RWPE2 (cell line): Measurements from ENCODE around the gene RALB.

ENCODE experiments used
- ATAC-seq: fragments of 200-7000 bp; cut with Tn5 transposase; 3 replicates; pipeline ENCODE4 v1.9.1; 2021; ENCODE audit warnings: low read depth
- DNase-seq: peaks from one replicate; pipeline ENCODE4 v3.0.0-alpha.2; 2020; ENCODE audit warnings: low spot score
- H3K27ac ChIP-seq: fragments of 450-650 bp; 2 replicates; pipeline ENCODE4 v1.5.1; 2017; ENCODE audit warnings: mild to moderate bottlenecking; ENCODE audit not compliant: poor library complexity, severe bottlenecking
- H3K27me3 ChIP-seq: fragments of 250-450 bp; sonication (Bioruptor Pico); 2 replicates; pipeline ENCODE4 v1.5.1; 2021; ENCODE audit warnings: mild to moderate bottlenecking, moderate library complexity; ENCODE audit not compliant: insufficient read depth, poor library complexity, severe bottlenecking
- H3K36me3 ChIP-seq: fragments of 250-450 bp; sonication (Bioruptor Pico); 2 replicates; pipeline ENCODE4 v1.5.1; 2020; ENCODE audit warnings: low read depth, mild to moderate bottlenecking, moderate library complexity
- H3K4me1 ChIP-seq: fragments of 250-450 bp; sonication (Bioruptor Pico); 2 replicates; pipeline ENCODE4 v1.5.1; 2021; ENCODE audit warnings: mild to moderate bottlenecking, moderate library complexity; ENCODE audit not compliant: insufficient read depth, poor library complexity, severe bottlenecking
- H3K4me3 ChIP-seq: fragments of 250-450 bp; sonication (Bioruptor Pico); 2 replicates; pipeline ENCODE4 v1.5.1; 2021; ENCODE audit warnings: mild to moderate bottlenecking, moderate library complexity; ENCODE audit not compliant: severe bottlenecking
- H3K9me3 ChIP-seq: fragments of 250-450 bp; sonication (Bioruptor Pico); 2 replicates; pipeline ENCODE4 v1.5.1; 2021; ENCODE audit warnings: mild to moderate bottlenecking, moderate library complexity; ENCODE audit not compliant: severe bottlenecking
- TF ChIP-seq, protein P1 (sequence below): fragments of 450-650 bp; IDR thresholded peaks from one replicate; pipeline ENCODE4 v1.5.1; 2017; ENCODE audit warnings: mild to moderate bottlenecking, moderate library complexity; ENCODE audit not compliant: poor library complexity, severe bottlenecking

RALB gene

DNA sequence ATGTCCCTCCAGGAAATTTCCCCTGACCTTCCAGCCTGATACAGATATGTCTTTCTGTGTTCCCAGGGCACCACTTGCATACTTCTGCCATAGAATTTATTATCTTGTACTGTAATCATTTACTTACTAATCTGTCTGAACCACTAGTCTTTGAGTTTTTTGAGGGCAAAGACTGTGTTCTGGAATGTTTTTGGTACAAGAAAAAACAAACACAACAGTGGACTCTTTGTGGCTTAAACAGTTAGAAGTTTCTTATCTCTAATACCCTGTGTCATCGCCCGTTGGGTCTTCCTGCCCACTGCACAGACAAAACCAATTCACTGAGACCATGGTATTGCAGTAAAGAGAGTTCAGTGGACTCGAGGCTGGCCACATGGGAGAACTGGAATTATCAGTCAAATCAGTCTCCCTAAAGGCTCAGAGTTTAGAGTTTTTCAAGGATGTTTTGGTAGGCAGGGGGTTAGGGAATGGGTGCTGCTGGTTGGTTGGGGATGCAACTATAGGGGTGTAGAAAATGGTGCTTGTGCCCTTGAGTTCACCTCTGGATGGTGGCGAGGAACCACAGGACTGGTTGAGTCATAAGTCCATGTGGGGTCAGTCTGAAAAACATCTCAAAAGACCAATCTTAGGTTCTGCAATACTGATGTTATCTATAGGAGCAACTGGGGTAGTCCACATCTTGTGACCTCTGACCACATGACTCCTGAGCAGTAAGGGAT is 20.3 kb downstream of the RALB start:
- Histone ChIP-seq H3K36me3 (peaks cover 23% of the 10 kb centered on the region), H3K27me3 (no peaks in the 10 kb centered on the region), H3K4me1 (no peaks in the 10 kb centered on the region), H3K4me3 (no peak overlapping the region), H3K27ac (no peak overlapping the region), H3K9me3 (peaks cover 2% of the 10 kb centered on the region)
- TF ChIP-seq, protein P1, sequence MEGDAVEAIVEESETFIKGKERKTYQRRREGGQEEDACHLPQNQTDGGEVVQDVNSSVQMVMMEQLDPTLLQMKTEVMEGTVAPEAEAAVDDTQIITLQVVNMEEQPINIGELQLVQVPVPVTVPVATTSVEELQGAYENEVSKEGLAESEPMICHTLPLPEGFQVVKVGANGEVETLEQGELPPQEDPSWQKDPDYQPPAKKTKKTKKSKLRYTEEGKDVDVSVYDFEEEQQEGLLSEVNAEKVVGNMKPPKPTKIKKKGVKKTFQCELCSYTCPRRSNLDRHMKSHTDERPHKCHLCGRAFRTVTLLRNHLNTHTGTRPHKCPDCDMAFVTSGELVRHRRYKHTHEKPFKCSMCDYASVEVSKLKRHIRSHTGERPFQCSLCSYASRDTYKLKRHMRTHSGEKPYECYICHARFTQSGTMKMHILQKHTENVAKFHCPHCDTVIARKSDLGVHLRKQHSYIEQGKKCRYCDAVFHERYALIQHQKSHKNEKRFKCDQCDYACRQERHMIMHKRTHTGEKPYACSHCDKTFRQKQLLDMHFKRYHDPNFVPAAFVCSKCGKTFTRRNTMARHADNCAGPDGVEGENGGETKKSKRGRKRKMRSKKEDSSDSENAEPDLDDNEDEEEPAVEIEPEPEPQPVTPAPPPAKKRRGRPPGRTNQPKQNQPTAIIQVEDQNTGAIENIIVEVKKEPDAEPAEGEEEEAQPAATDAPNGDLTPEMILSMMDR = no peak
- no peak for ATAC-seq
- DNase-seq = no peak

DNA sequence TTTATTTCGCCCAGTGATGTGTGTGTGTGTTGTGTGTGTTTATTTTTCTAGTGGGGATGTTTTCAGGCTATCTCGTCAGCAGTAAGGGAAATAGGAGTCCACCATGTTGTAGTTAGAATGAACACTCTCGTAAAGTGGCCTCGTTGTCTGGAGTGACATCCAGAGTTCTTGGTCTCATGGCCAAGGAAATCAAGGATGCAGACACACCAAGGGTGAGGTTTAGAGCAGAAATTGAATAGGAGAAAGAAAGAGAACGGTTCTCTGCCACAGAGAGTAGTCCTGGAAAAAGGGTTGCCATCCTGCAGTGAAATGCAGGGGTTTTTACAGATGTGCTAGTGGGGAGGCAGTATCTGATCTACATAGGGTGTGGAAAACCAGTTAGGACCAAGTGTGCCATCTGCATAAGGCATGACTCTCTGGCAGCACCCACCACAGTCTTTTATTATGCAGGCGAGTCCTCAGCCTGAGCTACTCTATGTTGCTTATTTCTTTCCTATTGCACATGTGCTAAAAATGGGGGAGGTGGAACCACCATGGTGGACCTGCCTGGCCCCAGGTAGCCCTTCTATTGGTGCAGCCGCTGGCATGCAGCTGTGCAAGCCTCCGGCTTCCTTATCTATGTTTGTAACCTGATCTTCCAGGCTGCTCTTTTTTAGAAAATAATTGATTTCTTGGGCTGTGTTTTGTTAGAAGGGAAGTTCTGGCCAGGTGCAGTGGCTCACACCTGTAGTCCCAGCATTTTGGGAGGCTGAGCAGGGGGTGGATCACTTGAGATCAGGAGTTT is 23.2 kb downstream of the RALB start:
- H3K36me3 ChIP-seq = peaks cover 16% of the 10 kb centered on the region
- DNase-seq = no peak
- H3K4me1 ChIP-seq = no peaks in the 10 kb centered on the region
- ATAC-seq = no peak
- TF ChIP-seq, protein P1 = no peak
- no peaks in the 10 kb centered on the region for H3K27me3 ChIP-seq
- no peak overlapping the region for H3K4me3 ChIP-seq
- H3K27ac ChIP-seq = no peak overlapping the region
- H3K9me3 ChIP-seq = no peaks in the 10 kb centered on the region

DNA sequence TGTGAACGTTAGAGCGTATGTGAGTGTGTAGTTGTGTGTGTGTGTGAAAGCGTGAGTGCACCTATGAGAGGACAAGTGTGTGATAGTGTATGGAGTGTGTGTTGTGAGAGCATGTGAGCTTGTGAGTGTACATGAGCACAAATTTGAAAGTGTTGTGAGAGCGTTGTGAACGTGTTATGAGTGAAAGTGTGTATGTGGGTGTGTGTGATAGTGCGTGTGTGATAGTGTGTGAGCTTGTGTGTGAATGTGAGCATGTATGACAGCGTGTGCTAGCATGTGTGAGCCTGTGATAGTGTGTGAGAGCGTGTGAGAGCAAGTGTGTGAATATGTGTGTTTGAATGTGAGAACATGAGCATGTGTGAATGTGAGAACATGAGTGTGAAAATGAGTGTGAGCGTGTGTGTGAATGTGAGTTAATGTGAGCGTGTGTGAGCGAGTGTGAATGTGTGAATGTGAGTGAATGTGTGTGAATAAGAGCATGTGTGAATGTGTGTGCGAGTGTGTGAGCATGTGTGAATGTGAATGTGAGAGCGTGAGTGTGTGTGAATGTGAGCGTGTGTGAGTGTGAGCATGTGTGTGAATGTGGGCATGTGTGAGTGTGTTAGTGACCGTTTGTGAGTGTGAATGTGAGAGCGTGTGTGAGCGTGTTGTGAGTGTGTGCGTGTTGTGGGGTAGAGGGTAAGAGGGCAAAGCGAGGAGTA is 25.0 kb downstream of the RALB start:
- Histone ChIP-seq H3K4me1 (no peaks in the 10 kb centered on the region), H3K36me3 (peaks cover 19% of the 10 kb centered on the region), H3K27ac (no peak overlapping the region), H3K4me3 (no peak overlapping the region), H3K27me3 (no peaks in the 10 kb centered on the region), H3K9me3 (no peaks in the 10 kb centered on the region)
- TF ChIP-seq, protein P1 = no peak
- DNase-seq (no peak), ATAC-seq (no peak)

DNA sequence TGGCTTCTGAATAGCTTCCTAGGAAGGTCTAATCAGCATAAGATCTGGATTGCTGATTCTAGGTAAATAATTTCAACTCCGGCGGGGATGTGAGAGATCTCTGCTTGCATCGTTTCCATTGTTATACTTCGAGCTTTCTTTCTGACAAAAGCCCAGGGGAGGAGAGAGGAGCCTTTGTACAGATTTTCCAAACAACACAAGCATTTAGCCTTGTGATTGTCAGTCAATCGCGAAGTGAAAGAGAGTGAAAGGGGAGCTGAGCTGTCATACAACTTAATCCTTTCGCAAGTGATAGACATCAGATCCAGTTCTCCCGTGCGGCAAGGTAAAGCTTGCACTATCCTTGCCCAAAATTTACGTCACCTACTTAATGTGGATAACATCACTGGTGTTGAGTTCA is 26.2 kb downstream of the RALB start:
- TF ChIP-seq, protein P1 = no peak
- Histone ChIP-seq H3K9me3 (no peaks in the 10 kb centered on the region), H3K36me3 (peaks cover 19% of the 10 kb centered on the region), H3K27ac (no peak overlapping the region), H3K4me1 (no peaks in the 10 kb centered on the region), H3K4me3 (no peak overlapping the region), H3K27me3 (no peaks in the 10 kb centered on the region)
- ATAC-seq = no peak
- DNase-seq = no peak
